ENCODE data around the gene GAD1. TPM values are rescaled to one million over a fixed set of nuclear protein-coding genes. Genes with fewer than 3 reads are reported as not detected.

GAD1 gene
- total RNA-seq, 1 donor from 2014 or later, result not detected

DNA sequence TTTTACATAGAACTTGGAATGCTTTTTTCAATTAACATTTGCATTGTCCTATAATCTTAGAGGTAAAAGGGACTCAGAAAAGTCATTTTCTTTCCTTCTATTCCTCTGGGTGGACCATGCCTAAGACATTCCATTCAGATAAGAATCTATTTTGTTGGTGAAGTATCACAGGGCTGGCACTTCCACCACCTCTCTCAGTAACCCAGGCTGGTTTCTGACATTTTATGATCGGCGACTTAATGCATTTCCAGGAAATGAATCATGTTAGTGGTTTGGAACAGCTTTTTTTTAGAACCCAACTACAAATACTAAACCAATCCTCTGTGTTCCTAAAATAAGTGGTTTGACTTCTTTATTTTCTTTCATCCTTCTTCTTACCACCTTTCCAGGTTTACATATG is 27.0 kb downstream of the GAD1 start:
- ATAC-seq (no peak), DNase-seq (no peak)
- no peaks in the 10 kb centered on the region for H3K4me1 ChIP-seq
- TF ChIP-seq, protein P1, sequence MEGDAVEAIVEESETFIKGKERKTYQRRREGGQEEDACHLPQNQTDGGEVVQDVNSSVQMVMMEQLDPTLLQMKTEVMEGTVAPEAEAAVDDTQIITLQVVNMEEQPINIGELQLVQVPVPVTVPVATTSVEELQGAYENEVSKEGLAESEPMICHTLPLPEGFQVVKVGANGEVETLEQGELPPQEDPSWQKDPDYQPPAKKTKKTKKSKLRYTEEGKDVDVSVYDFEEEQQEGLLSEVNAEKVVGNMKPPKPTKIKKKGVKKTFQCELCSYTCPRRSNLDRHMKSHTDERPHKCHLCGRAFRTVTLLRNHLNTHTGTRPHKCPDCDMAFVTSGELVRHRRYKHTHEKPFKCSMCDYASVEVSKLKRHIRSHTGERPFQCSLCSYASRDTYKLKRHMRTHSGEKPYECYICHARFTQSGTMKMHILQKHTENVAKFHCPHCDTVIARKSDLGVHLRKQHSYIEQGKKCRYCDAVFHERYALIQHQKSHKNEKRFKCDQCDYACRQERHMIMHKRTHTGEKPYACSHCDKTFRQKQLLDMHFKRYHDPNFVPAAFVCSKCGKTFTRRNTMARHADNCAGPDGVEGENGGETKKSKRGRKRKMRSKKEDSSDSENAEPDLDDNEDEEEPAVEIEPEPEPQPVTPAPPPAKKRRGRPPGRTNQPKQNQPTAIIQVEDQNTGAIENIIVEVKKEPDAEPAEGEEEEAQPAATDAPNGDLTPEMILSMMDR (IDR thresholded peaks at IDR 0.05), result no peak
- no peak overlapping the region for H3K4me3 ChIP-seq
- no peak overlapping the region for H3K27ac ChIP-seq
- no peaks in the 10 kb centered on the region for H3K36me3 ChIP-seq
- peaks cover 6% of the 10 kb centered on the region for H3K27me3 ChIP-seq (ENCODE audit: low read depth)
- H3K9me3 ChIP-seq, result no peaks in the 10 kb centered on the region
- intact Hi-C loops (cut with DNase I), result no loop called here

DNA sequence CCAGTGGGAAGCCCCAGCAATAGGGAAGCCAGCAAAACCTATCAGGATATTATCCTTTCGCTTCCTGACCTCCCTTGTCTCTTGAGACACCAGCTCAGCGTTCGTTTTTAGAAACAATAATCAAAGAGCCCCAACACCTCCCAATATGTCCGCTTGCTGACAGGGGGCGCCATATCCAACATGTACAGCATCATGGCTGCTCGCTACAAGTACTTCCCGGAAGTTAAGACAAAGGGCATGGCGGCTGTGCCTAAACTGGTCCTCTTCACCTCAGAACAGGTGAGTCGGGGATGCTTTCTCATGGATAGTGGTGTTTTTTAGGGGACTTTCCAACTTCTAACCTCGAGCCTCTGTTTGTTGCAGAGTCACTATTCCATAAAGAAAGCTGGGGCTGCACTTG is 28.7 kb downstream of the GAD1 start:
- no peak overlapping the region for H3K4me3 ChIP-seq
- intact Hi-C loops (cut with DNase I), result no loop called here
- DNase-seq (no peak), ATAC-seq (no peak)
- TF ChIP-seq, protein P1 (IDR thresholded peaks at IDR 0.05), result no peak
- H3K27ac ChIP-seq, result no peak overlapping the region
- H3K36me3 ChIP-seq, result no peaks in the 10 kb centered on the region
- H3K27me3 ChIP-seq (ENCODE audit: low read depth), result peaks cover 6% of the 10 kb centered on the region
- H3K4me1 ChIP-seq, result no peaks in the 10 kb centered on the region
- H3K9me3 ChIP-seq, result no peaks in the 10 kb centered on the region

GRCh38 chr2:170846314-170846713 is 29.6 kb downstream of the GAD1 start:
- Histone ChIP-seq H3K4me3 (no peak overlapping the region), H3K36me3 (no peaks in the 10 kb centered on the region), H3K27ac (no peak overlapping the region), H3K27me3 (ENCODE audit: low read depth) (peaks cover 6% of the 10 kb centered on the region), H3K4me1 (no peaks in the 10 kb centered on the region), H3K9me3 (no peaks in the 10 kb centered on the region)
- intact Hi-C loops (cut with DNase I), result no loop called here
- DNase-seq, result no peak
- ATAC-seq, result no peak
- TF ChIP-seq, protein P1 (IDR thresholded peaks at IDR 0.05), result no peak

GRCh38 chr2:170847716-170848115 is 31.0 kb downstream of the GAD1 start:
- Histone ChIP-seq H3K9me3 (no peaks in the 10 kb centered on the region), H3K27ac (no peak overlapping the region), H3K27me3 (ENCODE audit: low read depth) (peaks cover 6% of the 10 kb centered on the region), H3K4me1 (no peaks in the 10 kb centered on the region), H3K4me3 (no peak overlapping the region), H3K36me3 (no peaks in the 10 kb centered on the region)
- ATAC-seq, result no peak
- DNase-seq, result no peak
- TF ChIP-seq, protein P1 (IDR thresholded peaks at IDR 0.05), result no peak
- intact Hi-C loops (cut with DNase I), result no loop called here

DNA sequence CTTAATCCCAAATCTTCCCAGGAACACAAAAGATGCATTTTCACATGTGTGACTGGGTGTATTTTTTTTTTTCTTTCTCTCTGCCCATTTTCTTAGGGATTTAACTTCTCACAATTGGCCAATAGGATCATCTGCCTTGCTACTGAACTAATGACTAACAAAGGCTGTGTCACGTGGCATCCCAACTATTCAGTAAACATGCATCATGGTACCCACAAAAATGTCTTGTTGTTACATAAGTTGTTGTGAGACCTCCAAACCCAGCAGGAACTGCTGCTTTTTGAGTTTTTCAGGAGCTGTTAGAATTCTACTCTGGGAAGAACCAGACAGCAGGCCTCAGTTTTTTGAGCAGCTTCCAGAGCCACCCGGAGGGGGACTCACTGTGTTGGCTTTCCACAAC is 31.9 kb downstream of the GAD1 start:
- Histone ChIP-seq H3K27me3 (ENCODE audit: low read depth) (peaks cover 6% of the 10 kb centered on the region), H3K9me3 (no peaks in the 10 kb centered on the region), H3K36me3 (no peaks in the 10 kb centered on the region), H3K27ac (no peak overlapping the region), H3K4me1 (no peaks in the 10 kb centered on the region), H3K4me3 (no peak overlapping the region)
- ATAC-seq (no peak), DNase-seq (no peak)
- TF ChIP-seq, protein P1 (IDR thresholded peaks at IDR 0.05), result no peak
- intact Hi-C loops (cut with DNase I), result no loop called here

GRCh38 chr2:170850251-170850650 is 33.6 kb downstream of the GAD1 start:
- no peak overlapping the region for H3K4me3 ChIP-seq
- intact Hi-C loops (cut with DNase I), result no loop called here
- ATAC-seq (no peak), DNase-seq (no peak)
- peaks cover 5% of the 10 kb centered on the region for H3K27me3 ChIP-seq (ENCODE audit: low read depth)
- TF ChIP-seq, protein P1 (IDR thresholded peaks at IDR 0.05), result no peak
- no peak overlapping the region for H3K27ac ChIP-seq
- H3K36me3 ChIP-seq, result no peaks in the 10 kb centered on the region
- H3K4me1 ChIP-seq, result no peaks in the 10 kb centered on the region
- no peaks in the 10 kb centered on the region for H3K9me3 ChIP-seq
